NT2/D1 (cell line): ENCODE measurements around the gene ST6GALNAC6.
A peak's percentile ranks its signal among the peaks of the same experiment; 100 is the strongest.

Source experiments
- DNase-seq: peaks from one replicate; pipeline ENCODE4 v3.0.0-alpha.2; 2011; ENCODE audit warnings: low read depth, low spot score
- H3K27me3 ChIP-seq: 2 replicates; pipeline ENCODE4 v1.6.0; 2011; ENCODE audit warnings: mild to moderate bottlenecking; ENCODE audit not compliant: insufficient read length, insufficient read depth
- H3K36me3 ChIP-seq: 2 replicates; pipeline ENCODE4 v1.6.1; 2011; ENCODE audit warnings: mild to moderate bottlenecking, low read length, mixed read lengths; ENCODE audit not compliant: insufficient read depth, insufficient read length
- H3K4me1 ChIP-seq: 2 replicates; pipeline ENCODE4 v1.5.1; 2011; ENCODE audit not compliant: insufficient read depth, insufficient read length
- H3K4me3 ChIP-seq: 2 replicates; pipeline ENCODE4 v1.5.1; 2011; ENCODE audit warnings: low read depth; ENCODE audit not compliant: insufficient read length
- H3K9ac ChIP-seq: 2 replicates; pipeline ENCODE4 v1.6.0; 2011; ENCODE audit warnings: low read depth; ENCODE audit not compliant: insufficient read length
- H3K9me3 ChIP-seq: 2 replicates; pipeline ENCODE4 v1.5.1; 2011; ENCODE audit warnings: mild to moderate bottlenecking, low read length; ENCODE audit not compliant: insufficient read depth
- SUZ12 ChIP-seq: IDR thresholded peaks from 2 replicates; pipeline ENCODE4 v1.6.1; 2011; ENCODE audit not compliant: insufficient read length, insufficient read depth; ENCODE audit errors: extremely low read depth
- YY1 ChIP-seq: IDR thresholded peaks from 2 replicates; pipeline ENCODE4 v1.6.1; 2011; ENCODE audit not compliant: insufficient read length, insufficient read depth
- ZNF274 ChIP-seq: IDR thresholded peaks from 2 replicates; pipeline ENCODE4 v1.6.1; 2011; ENCODE audit warnings: mild to moderate bottlenecking, low read depth, low read length

Gene ST6GALNAC6

GRCh38 chr9:127877566-127877998 is 21.8 kb downstream of the ST6GALNAC6 start, which contains the start of gene AK1:
Gene AK1 (minus strand): TSS chr9:127877675. CDS start chr9:127874617, 3,058 bp downstream.
- peak within 1 kb of the TSS; percentile 53 for H3K4me3 ChIP-seq
- H3K9me3 ChIP-seq = no peaks in the 10 kb centered on the region
- H3K27me3 ChIP-seq = no peaks in the 10 kb centered on the region
- peaks cover 31% of the 10 kb centered on the region for H3K4me1 ChIP-seq
- no peak for DNase-seq
- H3K36me3 ChIP-seq = peaks cover 20% of the 10 kb centered on the region
- H3K9ac ChIP-seq = peak within 1 kb of the TSS; percentile 88
- no peak for TF ChIP-seq SUZ12
- no peak for TF ChIP-seq ZNF274
- no peak for TF ChIP-seq YY1

GRCh38 chr9:127876764-127877562 is 22.4 kb downstream of the ST6GALNAC6 start:
- Histone ChIP-seq H3K9me3 (no peaks in the 10 kb centered on the region), H3K4me1 (peaks cover 33% of the 10 kb centered on the region), H3K4me3 (peak overlapping the region; percentile 36), H3K9ac (peak overlapping the region; percentile 61), H3K36me3 (peaks cover 25% of the 10 kb centered on the region), H3K27me3 (no peaks in the 10 kb centered on the region)
- DNase-seq = no peak
- TF ChIP-seq SUZ12 (no peak), YY1 (no peak), ZNF274 (no peak)

DNA sequence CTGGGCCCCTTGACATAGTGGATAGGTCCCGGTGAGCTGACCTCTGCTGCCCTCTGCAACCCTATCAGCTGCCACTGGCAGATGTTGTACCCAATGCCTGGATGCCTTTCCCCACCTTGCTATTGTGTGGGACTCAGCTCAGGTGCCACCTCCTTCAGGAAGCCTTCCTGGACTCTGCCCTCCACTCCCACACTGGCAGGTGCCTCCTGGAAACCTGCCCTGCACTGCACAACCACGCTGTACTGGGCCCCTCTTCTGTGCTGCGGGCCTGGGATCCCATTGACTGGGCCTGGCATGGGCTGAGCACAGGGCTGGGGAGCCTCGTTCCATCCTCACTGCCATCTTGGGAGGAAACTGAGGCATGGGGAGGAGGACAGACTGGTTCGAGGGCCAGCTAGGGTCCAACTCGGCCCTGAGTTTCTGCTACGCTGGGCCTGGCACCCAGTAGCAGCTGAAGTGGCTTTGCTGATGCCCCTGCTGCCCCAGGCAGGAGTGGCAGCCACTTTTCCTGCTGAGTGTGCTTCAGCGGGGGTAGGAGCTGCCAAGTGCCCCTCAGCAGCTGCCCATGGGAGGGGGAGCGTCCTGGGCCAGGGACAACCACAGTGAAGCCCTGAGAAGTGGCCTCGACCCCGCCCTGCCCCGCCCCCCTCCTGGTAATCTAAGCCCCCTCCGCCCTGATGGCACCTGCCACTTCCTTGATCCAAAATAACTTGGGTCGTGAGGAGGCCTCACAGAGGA is 23.2 kb downstream of the ST6GALNAC6 start:
- no peaks in the 10 kb centered on the region for H3K9me3 ChIP-seq
- peaks cover 33% of the 10 kb centered on the region for H3K4me1 ChIP-seq
- no peak for TF ChIP-seq SUZ12
- TF ChIP-seq YY1 = no peak
- TF ChIP-seq ZNF274 = no peak
- peaks cover 33% of the 10 kb centered on the region for H3K36me3 ChIP-seq
- no peak overlapping the region for H3K9ac ChIP-seq
- no peaks in the 10 kb centered on the region for H3K27me3 ChIP-seq
- no peak overlapping the region for H3K4me3 ChIP-seq
- DNase-seq = no peak

DNA sequence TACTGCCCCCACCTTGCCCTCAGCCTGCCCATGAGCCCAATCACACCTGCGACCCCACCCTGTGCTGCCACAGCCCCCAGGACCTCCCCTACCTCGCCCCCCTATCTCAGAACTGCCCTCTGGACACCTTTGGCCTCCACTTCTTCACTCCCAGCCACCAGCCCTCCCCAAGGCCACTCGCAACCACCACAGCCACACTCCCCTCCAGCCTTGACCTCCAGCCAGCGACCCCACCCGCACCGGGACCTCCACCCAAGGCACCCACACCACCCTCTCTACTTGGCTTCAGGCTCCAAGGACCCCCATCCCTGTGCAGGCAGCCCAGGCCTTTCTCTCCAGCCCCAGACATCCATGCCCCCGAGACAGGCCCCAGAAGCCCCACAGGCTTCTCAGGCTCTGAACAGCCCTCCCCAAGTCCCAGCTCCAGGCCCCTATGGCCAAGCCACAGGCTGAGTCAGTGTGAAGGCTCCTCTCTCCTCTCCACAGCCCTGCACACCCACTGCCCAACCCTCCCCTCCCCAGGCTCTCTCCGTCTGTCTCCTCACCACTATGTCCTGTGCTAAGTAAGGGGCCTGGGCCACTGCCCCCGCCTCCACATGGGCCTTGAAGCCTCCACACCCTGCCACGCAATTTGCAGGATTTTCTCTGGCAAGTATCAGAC is 24.0 kb downstream of the ST6GALNAC6 start:
- DNase-seq = no peak
- H3K9me3 ChIP-seq = no peaks in the 10 kb centered on the region
- no peaks in the 10 kb centered on the region for H3K27me3 ChIP-seq
- no peak overlapping the region for H3K4me3 ChIP-seq
- peak overlapping the region; percentile 50 for H3K9ac ChIP-seq
- peaks cover 33% of the 10 kb centered on the region for H3K4me1 ChIP-seq
- no peak for TF ChIP-seq SUZ12
- no peak for TF ChIP-seq YY1
- TF ChIP-seq ZNF274 = no peak
- peaks cover 38% of the 10 kb centered on the region for H3K36me3 ChIP-seq

DNA sequence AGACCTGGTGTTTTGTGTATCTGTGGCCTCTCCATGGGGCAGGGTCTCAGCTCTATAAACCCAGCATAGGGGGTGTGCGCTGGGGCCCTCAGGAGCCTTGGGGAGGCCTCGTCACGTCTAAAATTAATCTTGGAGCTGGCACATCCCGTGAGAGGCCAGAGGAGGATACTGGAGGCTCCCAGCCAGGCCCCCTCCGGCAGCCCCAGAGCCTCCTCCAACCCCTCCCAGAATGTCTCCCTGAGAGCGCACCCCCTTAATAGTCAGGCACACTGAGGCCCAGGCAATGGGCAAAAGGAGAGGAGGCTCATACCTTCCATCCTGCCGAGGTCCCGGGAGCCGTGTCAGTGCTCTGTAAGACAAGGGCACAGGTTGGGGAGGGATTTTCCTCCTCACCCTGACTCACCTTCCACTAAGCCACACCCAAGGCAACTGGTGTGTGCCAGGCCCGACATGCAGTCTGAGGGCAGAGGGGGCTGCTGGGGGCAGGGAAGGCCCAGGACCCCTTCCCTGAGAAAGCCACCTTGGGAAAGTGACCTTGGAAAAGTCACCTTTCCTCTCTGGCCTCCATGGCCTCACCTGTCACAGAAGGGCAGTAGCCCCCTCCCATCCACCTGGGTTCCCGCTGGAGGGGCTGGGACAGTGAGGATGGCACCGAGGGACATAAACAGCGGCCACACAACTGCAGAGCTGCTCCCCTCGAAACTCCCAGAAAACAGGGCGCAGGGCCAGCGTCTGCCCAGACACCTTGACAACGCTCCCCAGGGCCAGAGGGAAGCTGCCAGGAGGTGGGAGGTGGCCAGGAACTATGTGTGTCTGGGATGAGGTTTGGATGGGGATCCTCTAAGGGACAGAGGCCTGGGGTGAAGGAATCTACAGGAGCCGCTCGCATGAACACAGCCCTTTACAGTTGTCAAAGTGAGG is 24.8 kb downstream of the ST6GALNAC6 start:
- H3K4me1 ChIP-seq = peaks cover 34% of the 10 kb centered on the region
- no peaks in the 10 kb centered on the region for H3K9me3 ChIP-seq

DNA sequence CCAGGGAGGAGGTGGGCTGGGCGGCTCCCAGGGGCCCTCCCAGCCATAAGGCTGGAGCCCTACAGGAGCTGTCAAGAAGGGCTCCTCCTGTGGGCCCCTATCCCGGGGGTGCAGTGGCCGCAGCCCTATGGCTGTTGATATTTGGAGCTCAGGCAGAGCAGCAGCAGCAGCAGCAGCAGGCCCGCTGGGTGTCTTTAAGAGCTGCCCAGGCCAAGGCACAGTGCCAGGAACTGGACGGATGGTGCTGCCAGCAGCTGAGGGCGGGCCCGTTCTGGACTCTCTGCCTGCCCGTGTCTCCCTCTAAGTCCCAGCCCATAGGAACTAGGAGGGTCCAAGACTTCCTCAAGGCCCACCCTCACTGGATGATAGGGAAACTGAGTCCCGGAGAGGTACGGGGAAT is 25.5 kb downstream of the ST6GALNAC6 start:
- Histone ChIP-seq H3K4me3 (no peak overlapping the region), H3K4me1 (peaks cover 39% of the 10 kb centered on the region), H3K36me3 (peaks cover 38% of the 10 kb centered on the region), H3K9me3 (no peaks in the 10 kb centered on the region), H3K27me3 (no peaks in the 10 kb centered on the region), H3K9ac (no peak overlapping the region)
- TF ChIP-seq ZNF274 (no peak), SUZ12 (no peak), YY1 (no peak)
- no peak for DNase-seq

More for the DNA sequence above, 24.8 kb downstream of the ST6GALNAC6 start:
- Histone ChIP-seq H3K4me3 (no peak overlapping the region), H3K9ac (no peak overlapping the region), H3K27me3 (no peaks in the 10 kb centered on the region), H3K36me3 (peaks cover 38% of the 10 kb centered on the region)
- TF ChIP-seq ZNF274 (no peak), YY1 (no peak), SUZ12 (no peak)
- DNase-seq = no peak
